GM13976 (cell line): ENCODE data around the gene TTLL11.

ENCODE experiments used
- DNase-seq: peaks from one replicate; pipeline ENCODE4 v3.0.0; 2012; ENCODE audit warnings: low spot score
- in situ Hi-C: fragments of 300-500 bp; cut with MboI; formaldehyde crosslinking; loops from one replicate; pipeline ENCODE4 v1.12.0; 2022; ENCODE audit warnings: low sequenced_read_pairs, mixed read lengths, inconsistent platforms; ENCODE audit not compliant: unreplicated experiment
- TF ChIP-seq, protein P1 (sequence below): IDR thresholded peaks from 2 replicates; pipeline ENCODE4 v1.5.1; 2012; ENCODE audit warnings: borderline replicate concordance, mild to moderate bottlenecking; ENCODE audit not compliant: insufficient read depth; ENCODE audit errors: extremely low read depth, missing control alignments, control extremely low read depth

Gene TTLL11

DNA sequence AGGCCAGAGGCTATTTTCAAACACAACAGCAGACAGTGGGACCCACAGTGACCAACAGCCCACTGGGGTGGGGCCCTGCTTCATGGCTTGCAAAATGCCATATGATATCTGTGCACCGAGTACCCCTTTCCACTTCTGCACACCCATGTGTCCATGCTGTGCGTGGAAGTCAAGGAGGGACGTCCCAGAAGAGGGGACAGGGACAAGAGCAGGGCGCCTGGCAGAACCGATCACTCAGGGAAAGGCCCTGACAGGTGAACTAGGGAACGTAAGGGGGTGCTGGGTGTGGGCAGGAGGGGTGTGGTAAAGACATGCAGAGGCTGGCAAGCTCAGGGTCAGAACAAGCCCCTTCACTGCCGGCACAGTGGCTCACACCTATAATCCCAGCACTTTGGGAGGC lies 7.6 kb upstream of the TTLL11 start:
- in situ Hi-C loops, result loop anchor here (25.0 kb wide), 1 partner anchor 362 kb away; no protein-coding TSS in a partner anchor
- TF ChIP-seq, protein P1, sequence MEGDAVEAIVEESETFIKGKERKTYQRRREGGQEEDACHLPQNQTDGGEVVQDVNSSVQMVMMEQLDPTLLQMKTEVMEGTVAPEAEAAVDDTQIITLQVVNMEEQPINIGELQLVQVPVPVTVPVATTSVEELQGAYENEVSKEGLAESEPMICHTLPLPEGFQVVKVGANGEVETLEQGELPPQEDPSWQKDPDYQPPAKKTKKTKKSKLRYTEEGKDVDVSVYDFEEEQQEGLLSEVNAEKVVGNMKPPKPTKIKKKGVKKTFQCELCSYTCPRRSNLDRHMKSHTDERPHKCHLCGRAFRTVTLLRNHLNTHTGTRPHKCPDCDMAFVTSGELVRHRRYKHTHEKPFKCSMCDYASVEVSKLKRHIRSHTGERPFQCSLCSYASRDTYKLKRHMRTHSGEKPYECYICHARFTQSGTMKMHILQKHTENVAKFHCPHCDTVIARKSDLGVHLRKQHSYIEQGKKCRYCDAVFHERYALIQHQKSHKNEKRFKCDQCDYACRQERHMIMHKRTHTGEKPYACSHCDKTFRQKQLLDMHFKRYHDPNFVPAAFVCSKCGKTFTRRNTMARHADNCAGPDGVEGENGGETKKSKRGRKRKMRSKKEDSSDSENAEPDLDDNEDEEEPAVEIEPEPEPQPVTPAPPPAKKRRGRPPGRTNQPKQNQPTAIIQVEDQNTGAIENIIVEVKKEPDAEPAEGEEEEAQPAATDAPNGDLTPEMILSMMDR, result no peak
- DNase-seq, result no peak

DNA sequence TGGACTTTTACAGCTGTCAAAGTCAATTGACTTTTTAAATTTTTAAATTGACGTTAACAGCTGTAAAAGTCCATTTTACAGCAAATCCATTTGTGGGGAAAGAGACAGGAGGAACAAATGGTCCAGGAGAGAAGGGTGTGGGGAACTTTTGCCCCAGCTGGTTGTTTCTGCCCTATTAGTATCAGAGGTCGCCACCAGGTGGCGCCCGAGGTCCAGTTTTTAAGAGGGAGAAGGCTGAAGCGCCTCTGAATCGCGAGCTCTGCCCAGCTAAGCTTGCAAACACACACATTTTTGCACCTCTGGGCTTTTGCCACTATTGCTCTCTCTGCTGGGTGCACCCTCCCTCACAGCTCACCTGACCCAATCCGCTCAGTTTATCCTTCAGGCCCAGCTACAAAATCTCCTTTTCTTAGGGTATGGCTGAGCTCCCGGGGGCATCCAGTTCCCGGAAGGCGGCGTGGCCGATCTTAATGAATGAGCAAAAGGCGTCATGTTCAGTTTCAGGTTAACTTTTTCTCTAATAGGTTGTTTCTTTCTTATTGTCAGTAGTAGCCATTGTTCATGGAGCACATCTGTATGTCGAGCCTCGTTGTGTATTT lies 6.3 kb upstream of the TTLL11 start:
- TF ChIP-seq, protein P1, result peak; percentile 76
- in situ Hi-C loops, result loop anchor here (10.0 kb wide), 1 partner anchor 255 kb away; no protein-coding TSS in a partner anchor
- peak; percentile 78 for DNase-seq

DNA sequence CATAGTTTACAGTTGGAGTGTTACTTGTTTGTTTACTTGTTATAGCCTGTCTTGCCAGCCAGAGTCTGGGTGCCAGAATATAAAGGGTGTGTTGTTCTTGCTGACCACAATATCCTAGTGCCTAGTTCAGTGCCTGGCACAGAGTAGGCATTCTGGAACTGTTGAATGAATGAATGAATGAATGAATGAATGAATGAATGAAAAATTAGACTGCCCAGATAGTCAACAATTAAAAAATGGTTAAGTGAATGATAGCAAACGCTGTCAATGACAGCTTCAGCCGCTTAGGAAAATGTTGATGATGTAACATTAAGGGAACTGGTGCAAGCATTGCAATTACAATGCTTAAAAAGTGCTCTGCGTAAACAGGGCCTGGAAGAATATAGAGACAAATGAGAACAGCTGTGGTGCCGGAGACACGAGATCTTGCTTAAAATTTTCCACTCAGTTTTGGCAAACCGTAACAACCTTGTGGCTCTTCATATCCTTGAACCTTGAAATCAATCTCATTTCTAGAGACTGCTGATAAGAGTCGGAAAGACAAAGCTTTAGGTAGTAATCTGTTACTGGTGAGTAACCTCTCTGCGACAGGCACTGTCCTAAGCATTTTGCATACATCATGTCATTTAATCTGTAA lies 4.7 kb upstream of the TTLL11 start:
- in situ Hi-C loops, result loop anchor here (10.0 kb wide), 1 partner anchor 257 kb away; no protein-coding TSS in a partner anchor
- DNase-seq, result no peak
- TF ChIP-seq, protein P1, result no peak

DNA sequence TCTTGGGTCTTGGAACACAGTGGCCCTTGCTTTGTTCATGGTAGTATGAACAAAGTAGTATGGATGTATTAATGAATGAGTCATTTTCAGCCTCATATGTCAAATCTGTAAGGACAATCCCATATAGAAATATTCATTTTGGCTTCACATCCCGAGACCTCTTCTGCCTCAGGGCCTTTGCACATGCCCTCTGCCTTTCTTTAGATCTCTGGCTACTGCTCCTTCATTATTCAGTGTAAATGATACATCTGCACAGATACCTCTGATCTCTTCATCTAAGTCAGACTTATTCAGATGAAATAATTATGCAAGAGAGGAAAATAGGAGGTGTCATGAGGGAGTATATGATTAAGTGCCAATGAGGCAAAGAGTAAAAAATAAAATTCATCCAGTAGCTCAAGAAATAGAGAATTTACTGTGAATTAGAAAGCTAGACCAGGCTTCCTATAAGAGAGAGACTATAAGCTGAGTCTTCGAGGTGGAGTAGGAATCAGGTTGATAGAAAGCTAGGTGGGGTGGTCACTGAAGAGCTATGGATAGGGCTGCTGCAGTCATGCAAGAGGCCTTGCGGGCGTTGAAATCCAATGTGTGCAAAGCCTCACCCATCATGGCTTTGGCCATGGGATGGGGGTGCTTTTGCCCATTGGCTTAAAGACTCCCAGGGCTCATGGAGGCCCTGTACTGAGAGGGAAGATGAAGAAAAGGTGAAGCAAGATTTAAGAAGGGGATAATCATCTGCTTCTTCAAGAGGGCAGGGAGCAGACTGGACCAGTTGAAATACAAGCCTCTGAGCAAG lies 3.7 kb upstream of the TTLL11 start:
- TF ChIP-seq, protein P1, result no peak
- DNase-seq, result no peak
- in situ Hi-C loops, result loop anchor here (10.0 kb wide), 1 partner anchor 258 kb away; no protein-coding TSS in a partner anchor

DNA sequence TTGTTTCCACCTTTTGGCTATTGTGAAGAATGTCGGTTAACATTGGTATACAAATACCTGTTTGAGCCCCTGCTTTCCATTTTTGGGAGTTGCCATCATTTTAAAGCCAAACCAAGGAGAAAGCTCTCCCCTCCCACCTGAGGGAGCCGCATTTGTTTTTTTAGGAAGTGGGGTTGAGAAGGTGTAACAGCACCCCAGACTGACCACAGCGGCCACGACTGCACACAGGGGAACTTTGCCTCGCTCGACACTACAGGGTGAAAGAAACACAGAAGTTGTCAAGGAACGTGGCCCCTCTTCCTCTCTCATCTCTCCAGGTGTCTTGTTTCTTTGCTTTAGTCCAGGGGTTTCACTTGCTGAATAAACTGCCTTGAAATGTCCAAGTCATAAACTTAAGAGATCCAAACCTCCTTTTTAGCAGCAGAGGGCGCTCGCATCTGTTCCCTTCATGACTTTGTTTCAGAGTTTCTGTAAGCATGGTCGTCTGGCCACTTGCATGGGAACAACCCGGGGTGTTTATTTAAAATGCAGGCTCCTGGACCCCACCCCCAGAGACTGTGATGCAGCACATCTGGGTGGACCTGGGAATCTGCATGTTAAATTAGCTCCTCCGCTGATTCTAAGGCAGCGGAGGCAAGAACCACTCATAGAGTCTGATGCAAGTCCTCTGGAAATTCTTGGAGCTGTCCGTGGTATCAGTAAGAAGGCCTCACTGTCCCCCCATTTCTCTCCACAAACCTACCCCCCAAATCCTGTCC lies 2.1 kb upstream of the TTLL11 start:
- TF ChIP-seq, protein P1, result peak; percentile 67
- peak; percentile 49 for DNase-seq
- in situ Hi-C loops, result loop anchor here (10.0 kb wide), 1 partner anchor 260 kb away; no protein-coding TSS in a partner anchor
